HG02610 (cell line): ENCODE measurements around the gene MEF2B.
"Not testable (repeated sequence)": the region's sequence is repeated elsewhere in the genome, so short reads cannot be mapped to it uniquely, and the experiment has no call there.

Experiments used
- ATAC-seq: cut with Tn5 transposase; IDR thresholded peaks from one replicate; pipeline ENCODE4 v1.9.1; 2021; ENCODE audit warnings: mild to moderate bottlenecking, moderate library complexity; ENCODE audit not compliant: unreplicated experiment

The MEF2B gene

GRCh38 chr19:19102566-19102965 lies 67.5 kb downstream of the MEF2B start:
- ATAC-seq = not testable (repeated sequence)

GRCh38 chr19:19101540-19101939 lies 68.5 kb downstream of the MEF2B start:
- no peak for ATAC-seq

- no peak for ATAC-seq
These were observed 71.1 kb downstream of the MEF2B start for GRCh38 chr19:19098703-19099632.

- ATAC-seq = no peak
These were observed 71.9 kb downstream of the MEF2B start for GRCh38 chr19:19098084-19098702.

GRCh38 chr19:19096641-19097627 lies 73.1 kb downstream of the MEF2B start:
- ATAC-seq = no peak

GRCh38 chr19:19095691-19096090 lies 74.4 kb downstream of the MEF2B start:
- no peak for ATAC-seq
